Aortic smooth muscle cell (primary cell): ENCODE results near the gene WIPF1. TPM values are rescaled to one million over a fixed set of nuclear protein-coding genes. Genes with fewer than 3 reads are reported as not detected.

Experiments used
- total RNA-seq: library from RNA; depleted of rRNA; stranded (reverse); fragments of >200 nt; gene quantifications from 2 replicates; pipeline ENCODE4 v1.2.3, GENCODE V29; 2014

WIPF1 gene
- 10.6 and 14.4 TPM in 2 replicates for total RNA-seq

GRCh38 chr2:174597345-174598047, at the start of gene WIPF1:
WIPF1 (minus strand) TSS chr2:174597804; CDS start chr2:174585573, 12,231 bp downstream.

Other genes with a start within 250 kb of the WIPF1 start
- 34.0 and 37.2 TPM in 2 replicates for gene SCRN3, start 202.1 kb downstream of the WIPF1 start, total RNA-seq
- 2.0 and 2.1 TPM in 2 replicates for gene GPR155, start 110.8 kb downstream of the WIPF1 start, total RNA-seq
- gene CHRNA1, start 166.7 kb upstream of the WIPF1 start, total RNA-seq: 0.06 and 0.13 TPM in 2 replicates